Stimulated activated CD4-positive, alpha-beta T cell treated with anti-CD3 and anti-CD28 coated beads, Interleukin-15, amount 100 ng/mL, for 48 hours (primary cell): ENCODE data around the gene MYRIP.
"Not testable (repeated sequence)": the region's sequence is repeated elsewhere in the genome, so short reads cannot be mapped to it uniquely, and the experiment has no call there.

Experiments
- DNase-seq, 2 donors: peaks; one replicate each; pipeline ENCODE4 v3.0.0-alpha.2; 2020; ENCODE audit warnings: low read depth in 2 of 2

Gene MYRIP

DNA sequence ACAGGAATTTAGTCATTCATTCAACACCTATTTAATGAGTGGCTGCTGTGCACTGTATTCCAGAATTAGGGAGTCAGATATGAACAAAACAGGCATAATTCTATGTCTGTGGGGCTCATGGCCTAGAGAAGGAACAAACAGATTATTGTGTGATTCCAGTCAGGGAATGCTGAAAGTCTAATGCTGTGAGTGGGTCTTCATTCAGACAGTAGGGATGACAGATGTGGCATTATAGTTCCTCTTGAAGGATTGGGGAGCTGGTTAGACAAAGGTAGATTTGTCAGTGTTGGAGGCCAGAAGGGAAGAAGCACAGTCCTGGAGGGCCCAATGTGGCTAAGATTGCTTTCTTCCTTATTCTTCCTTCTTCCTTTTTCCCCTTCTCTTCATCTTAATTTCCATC, 273.7 kb downstream of the MYRIP start:
- no peak for DNase-seq

DNA sequence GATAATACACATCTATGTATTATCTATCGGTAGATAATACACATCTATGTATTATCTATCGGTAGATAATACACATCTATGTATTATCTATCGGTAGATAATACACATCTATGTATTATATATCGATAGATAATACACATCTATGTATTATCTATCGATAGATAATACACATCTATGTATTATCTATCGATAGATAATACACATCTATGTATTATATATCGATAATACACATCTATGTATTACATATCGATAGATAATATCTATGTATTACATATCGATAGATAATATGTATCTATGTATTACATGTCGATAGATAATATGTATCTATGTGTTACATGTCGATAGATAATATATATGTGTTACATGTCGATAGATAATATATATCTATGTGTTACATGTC, 275.0 kb downstream of the MYRIP start:
- DNase-seq = not testable (repeated sequence)

DNA sequence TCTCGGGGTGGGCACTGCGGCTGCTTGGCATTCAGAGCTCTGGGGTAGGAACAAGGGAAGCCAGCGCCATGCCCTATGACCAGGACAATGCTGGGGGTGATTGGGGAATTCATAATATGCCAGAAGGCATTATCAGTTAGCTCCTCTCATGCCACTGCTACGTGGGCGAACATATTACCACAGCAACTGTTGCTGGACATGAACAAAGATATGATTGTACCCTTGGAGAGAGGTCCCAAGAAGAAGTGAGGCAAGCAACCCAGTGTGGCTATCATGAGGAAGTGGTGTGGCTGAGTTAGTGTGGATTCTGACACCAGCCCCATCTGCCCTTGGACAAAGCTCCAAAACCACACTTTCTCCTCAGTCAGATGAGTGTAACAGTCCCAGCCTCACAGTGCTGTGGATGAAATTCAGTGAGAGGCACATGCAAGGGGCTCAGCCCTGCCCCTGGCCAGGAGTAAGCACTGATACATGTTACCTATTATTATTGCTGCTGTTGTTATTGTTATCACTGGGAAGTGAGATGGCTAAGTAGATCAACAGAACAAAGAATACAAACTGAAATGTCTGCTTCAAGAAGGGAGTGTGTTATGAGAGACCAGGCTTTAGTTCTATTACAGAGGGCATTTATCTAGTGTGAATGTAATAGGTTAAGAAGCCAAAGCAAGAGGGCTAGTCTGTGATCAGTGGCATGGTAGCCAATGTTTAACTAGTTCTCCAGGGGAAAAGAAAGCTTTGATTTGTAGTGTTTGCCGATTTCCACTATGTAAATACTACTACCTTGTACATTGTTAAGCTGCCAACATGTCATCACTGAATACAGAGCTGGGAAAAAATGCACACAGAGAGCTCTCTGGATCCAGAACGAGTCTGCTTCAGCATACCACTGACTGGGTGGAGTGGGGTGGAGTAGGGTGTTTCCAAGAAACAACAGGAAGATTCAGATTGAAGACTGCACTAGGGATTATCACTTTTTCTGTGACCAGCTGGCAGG, 277.8 kb downstream of the MYRIP start:
- no peak for DNase-seq

DNA sequence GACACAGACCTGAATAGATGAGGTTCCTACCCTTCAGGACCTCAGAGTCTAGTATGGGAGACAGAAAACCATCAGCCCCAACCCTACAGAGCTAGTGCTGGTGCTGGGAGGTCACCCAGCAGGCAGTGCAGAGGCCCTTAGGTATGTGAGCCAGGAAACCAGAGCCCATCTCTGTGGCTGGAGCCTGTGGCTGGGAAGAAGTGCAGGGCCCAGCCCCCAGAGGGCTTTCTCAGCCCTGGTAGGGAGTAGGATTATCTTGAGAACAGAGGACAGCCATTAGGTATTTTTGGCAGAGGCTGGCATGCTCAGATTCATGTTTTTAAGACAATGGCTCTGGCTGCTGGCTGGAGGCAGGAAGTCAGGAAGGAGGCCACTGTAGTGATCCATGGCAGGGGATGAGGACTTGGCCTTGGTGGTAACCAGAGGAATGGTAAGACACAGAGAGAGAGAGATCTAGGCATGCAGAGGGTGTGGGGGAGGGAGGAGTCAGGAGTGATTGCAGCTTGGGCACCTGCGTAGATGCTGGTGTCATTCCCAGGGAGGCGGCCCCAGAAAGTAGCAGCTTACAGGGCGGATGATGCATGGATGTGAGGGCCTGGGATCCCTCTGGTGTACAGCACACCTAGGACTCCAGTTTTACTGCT, 279.2 kb downstream of the MYRIP start:
- DNase-seq = no peak

DNA sequence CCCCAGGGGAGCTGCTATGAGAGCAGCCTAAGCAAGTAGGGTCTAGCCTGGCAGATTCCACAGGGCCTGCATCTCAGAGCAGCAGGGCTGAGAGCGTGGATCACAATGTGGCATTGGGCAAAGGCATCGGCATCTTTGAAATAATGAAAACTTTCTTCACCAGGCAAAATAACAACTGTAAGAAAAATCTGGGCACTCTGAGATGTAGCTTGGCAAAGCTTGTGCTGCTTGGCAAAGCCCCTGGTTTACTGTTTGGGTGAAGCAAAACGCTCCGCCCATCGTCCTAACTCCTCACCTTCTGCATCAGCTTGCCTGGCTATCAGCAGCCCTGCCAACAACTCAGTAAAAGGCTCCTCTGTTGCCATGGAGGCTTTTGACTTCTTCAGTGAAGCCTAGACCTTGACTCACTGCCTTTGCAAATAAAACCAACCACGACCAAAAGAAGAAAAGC, 287.3 kb downstream of the MYRIP start:
- DNase-seq = no peak

DNA sequence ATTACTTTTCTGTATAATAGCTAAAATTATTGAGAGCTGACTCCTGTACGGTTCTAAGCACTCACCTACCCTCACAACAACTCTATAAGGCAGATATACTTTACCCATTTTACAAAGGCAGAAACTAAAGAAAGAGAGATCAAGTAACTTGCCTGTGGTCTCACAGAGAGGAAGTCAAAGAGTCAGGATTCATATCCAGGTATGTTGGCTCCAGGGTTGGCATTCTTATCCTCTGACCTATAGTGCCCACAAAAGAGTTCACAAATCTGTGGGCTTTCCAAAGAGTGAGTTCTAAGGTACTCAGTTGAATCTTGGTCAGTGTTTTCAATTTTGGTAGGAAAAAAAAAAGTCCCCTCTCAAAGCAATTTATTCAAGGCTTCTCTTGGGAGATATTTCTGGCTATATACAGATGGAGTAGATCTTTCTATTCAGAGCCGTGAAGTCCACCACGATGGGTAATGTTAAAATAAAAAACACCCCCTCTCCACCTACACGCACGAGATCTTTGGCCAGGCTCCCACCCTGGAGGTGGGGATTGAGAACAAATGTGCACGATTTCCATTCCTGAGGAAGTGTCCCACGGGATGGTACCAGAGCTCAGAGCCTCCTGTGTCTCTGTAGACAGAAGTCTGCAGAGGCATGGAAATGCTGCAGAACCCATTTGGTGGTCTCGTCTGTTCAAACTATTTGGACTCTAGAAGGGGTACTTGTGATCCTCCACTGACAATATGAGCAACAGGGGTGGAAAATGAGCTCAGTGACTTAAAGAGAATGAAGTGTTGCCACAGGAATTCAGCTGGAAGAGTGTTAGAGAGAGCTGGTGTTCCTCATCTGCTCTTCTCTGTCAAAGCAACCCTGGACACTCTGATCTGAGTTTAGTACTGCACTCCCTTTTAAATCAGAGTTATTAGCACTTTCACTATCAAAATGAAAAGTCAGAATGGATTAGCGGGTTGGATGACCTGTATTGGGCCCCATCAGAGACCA, 288.0 kb downstream of the MYRIP start:
- DNase-seq = no peak

DNA sequence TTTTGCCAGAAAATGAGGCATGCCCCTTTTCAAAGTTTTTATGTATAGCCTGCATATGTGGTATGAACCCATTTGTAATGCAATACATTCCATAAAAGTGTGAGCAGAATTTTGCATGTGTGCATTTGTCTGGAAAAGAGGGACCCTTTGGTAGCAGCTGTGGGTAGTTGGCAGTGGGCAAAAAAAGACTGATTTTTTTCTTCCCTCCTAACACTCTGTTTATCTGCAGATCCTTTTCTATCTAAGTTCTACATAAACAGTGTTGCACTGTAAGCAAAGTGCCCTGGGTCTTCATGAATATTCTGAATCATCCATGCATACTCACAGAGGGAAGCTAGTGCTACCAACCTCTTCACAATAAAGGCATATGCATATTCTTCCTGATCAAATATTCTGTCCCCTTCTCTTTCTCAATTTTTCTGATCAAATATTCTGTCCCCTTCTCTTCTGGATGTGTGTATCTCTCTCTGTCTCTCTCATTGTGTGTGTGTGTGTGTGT, 288.9 kb downstream of the MYRIP start:
- DNase-seq = no peak

DNA sequence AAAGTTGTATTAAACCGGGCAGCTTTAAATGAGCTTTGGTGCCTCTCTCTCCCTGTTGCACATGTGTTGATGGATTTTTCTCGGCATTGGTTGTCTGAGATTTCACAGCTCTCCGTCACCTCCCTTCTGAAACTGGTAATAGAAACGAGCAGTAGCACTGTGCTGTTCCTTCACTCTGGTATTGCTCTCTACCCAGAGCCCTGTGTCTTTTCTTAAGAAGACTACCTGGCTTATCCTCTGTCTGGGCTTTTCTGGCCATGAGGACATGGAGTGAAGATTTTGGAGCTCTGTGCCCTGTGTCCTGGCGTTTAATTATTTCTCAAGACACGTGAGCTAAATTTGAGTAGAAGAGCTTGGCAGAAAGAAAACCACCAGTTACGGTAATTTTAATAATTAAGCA, 290.5 kb downstream of the MYRIP start:
- DNase-seq = no peak

DNA sequence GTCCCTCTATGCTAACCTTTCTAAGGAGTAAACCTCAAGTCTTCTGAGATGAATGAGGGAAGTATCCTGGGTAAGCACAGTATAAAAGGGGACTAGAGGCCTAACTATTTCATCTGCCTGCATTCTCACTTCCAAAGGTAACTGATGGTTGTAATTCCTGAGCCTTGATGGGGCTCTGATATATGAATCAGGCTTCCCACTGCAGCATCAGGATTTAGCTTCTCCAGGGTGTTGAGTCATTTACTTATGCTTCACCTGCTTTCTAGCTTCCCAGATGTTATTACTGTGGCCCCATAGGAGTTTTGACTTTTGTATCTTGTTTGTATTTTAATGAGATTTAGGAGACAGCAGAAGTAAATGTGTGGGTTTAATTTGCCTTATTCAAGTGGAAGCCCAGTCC, 292.8 kb downstream of the MYRIP start:
- no peak for DNase-seq

DNA sequence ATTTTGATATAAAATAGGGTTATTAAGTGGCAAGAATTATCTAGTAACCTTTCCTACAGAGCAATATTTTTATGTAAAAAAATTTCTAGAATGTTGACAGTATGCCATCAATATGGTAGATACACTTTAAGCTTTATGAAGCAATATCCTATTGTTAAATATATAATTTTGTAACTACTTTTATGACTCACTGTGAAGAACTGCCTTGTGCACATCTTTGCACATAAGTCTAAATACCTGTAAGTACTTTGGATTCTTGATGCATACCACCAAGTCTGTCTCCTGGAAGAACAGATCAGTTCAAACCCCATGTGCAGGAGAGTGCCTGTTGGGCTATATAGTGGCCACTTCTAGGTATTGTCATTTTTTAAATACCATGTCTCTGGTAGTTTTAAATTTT, 294.4 kb downstream of the MYRIP start:
- no peak for DNase-seq

DNA sequence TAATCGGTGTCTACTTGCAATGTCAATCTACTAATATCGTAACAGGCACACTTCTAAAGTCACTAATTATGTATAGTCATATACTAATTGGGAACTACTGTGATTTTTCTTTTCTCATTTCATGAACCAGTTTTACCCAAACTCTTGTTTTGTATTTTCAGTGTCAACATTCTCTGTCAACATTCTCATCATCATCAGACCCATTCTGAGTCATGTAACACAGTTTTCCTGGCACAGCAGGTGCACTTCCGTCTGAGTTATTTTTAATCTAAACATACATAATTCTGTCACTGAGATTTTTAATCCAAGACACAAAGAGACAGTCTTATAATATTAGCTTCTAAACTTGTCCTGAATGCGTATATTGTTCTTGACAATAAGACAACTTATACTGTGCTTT, 295.0 kb downstream of the MYRIP start:
- DNase-seq = no peak

DNA sequence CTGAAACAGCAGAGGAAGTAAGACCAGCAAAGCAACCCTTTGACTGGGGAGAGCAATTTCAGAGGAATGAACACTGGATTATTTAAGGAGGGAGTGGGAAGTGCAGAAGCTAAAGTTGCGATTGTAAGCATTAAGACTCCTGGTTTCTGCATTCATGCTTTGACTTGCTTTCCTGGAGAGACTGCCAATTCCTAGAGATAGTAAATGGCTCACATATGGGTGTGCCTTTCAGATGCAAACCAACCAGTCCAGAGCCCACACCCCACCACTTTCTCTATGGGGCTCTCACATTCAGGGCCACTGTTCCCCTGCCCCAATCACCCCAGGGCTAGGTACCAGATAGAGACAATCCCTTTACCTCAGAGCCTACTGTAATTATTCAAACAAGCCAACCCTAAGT, 299.2 kb downstream of the MYRIP start:
- DNase-seq = no peak

DNA sequence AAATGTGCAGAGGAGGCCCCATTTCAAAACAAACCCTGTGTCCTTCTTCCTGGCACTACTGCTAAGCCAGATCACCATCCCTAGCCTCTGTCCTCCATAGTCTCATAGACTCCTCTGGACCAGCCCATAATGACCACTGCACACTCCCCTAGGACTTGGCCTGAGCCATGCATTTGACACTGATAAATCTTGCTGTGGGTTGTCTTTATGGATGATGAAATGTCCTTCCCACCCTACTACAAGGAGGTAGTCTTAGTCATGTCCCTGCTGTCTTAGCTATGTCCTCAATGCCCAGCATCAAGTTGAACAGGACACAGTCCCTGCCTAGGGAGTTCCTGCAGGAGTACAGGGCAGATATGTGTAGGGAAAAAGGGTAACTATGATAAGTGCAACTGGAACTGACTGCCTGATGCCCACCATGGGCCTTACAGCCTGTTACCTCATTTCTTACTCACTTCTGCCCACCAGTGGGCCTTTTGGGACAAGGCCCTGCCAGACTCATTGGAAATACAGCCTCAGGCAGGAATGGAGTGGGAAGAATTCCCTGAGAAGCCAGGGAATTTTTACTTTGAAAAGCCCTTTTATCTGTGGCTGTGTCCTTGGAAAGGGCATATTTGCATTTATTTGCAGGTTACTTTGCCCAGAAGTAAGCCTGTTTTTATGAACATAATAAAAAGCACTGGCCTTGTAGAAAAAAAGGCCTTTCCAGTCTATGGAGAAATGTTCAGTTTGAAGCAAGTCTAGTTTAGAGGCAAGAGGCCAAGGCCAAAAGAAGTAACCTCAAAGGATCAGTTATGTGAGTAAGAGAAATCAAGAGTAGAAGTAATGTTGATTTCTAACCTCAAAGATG, 300.5 kb downstream of the MYRIP start:
- no peak for DNase-seq

DNA sequence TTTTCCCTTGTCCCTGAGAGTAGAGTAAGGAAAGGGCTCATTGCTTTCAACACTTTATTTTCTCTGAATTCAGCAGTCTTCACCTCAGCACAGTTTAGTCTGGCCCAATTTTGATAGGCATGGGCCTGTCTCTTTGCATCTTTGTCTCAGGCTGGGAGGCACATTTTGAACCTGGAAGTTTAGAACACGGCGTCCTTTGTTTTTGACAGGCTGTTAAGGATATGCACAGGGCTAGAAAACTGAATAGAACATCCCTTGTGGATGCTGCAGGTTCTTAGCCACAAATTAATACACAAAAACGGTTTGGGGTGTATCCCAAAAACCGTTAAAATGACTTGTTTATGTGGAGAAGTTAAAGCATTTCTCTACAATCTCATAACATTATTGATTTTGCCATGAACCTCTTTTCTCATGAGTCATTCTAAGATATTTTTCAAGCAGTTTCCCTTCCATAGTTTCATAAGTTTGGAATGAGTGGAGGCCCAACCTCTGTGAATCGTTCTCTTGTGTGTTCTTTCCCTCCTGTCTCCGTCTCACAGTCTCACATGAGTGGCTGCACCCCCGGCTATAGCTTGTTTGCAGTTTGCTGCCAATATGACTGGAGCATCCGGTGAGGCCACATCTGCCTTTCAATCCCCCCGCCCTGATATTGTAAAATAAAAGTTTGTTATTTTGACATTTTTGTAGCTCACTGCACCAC, 307.2 kb downstream of the MYRIP start:
- no peak for DNase-seq

DNA sequence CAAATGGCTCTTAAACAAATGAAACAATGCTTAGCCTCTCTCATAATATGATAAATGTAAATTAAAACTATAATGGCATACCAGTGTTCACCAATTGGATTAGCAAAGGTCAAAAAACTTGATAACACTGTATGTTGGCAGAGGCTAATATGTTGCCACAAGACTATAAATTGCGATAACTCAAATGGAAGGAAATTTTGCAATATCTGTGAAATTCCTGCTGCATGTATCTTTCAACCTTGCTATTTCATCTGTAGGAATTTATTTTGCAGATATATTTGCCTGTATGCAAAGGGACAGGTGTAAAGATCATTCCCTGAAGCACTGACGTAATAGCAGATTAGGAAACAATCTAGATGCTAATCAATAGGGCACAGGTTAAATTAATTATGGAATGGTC, 308.7 kb downstream of the MYRIP start:
- DNase-seq = no peak

DNA sequence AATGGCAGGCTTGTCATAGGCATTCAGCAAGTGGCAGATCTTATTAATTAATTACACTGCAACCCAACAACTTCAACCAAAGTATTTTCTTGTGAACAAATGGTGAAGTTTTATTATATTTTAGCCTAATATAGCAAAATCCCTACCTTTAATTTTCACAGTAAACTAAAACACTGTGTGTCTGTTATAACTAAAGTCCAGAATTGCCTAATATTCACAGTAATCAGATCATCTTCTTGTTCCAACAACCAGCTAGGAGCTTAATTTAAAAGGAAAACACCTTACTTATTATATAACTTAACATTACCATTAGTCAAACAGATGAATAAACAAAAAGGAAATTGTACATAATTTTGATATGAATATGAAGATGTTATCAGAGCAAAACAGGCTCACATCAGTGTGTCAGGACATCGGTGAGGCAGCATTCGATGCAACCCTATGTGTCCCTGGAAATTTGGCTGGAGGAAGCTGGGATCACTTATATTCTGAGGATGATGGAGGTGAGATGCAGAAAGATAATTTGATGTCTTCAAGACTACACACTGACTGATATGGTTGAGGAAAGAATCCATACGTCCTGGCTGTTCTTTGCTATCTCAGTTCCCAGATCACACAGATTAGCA, 310.8 kb downstream of the MYRIP start:
- no peak for DNase-seq

DNA sequence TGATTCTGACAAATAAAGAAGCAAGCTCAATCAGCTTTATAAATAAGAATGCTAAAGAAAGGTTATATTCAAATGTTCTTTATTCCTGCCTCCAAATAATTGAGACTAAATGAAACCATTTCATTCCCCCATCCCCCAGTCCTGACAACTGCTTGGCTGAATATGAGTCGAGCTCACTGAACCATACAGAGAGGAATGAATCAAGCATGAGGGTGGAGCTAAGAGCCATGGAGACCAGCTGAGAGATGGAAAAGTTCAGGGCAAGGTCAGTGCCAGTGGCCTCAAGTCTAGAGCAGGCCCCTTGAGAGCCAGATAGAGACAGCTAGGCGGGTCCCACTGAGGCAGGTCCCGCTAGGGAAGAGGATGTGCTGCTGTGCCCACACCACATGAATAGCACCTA, 311.4 kb downstream of the MYRIP start:
- no peak for DNase-seq

DNA sequence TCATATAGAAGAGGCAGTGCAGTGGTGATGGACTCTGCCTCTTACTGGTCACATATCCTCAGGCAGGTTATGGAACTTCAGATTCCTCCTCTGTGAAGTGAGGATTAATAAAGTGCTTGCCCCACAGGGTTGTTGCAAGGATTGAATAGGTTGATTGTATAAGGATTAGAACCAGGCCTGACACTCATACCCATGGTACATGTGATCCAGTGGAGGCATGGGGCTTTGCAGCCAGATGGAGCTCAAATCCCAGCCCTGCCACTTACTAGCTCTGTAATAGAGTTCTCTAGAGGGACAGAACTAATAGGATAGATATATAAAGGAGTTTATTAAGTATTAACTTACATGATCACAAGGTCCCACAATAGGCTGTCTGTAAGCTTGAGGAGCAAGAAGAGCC, 315.5 kb downstream of the MYRIP start:
- no peak for DNase-seq

DNA sequence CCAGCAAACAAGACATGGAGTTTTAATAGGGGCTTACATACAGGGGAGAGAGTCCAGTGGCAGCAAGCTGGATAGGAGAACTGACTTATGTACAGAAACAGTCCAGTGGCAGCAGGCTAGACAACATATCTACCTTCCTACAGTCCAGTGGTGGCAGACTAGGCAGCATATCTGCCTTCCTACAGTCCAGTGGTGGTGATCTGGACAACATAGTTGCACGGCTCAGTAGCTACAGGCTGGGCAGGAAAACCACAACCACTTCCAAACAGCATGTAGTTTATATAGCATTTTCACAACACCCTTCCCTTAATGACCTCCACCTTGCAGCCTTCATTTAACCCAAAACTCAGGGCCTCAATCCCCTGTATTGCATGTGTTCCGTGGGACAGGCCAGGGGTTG, 318.8 kb downstream of the MYRIP start:
- DNase-seq = no peak

DNA sequence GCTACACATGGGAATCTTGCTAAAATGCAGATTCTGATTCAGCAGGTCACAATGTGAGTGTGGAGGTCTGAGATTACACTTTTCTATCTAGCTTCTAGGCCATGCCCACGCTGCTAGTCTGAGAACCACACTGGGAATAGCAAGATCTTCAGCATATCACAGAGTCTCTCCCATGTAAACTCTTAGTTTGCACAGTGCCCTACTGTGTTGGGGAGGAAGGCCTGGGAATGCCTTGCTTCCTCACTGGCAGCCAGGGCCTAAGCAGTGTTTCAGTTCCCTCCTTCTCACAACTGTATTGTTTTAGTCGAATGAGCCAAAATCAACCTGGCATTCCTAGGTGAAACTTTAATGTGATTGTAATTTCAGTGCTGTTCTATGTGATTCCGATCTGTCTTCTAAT, 320.1 kb downstream of the MYRIP start:
- DNase-seq = no peak
